Neural cell (in vitro differentiated cells): ENCODE measurements around the gene PLCH1. TPM values are rescaled to one million over a fixed set of nuclear protein-coding genes. Genes with fewer than 3 reads are reported as not detected.

ENCODE experiments used
- H2AFZ ChIP-seq: fragments of 200-600, 300-800 bp; sonication (generic), shearing (Covaris generic); 2 replicates; pipeline ENCODE4 v1.6.0; 2014; ENCODE audit warnings: low read depth, mild to moderate bottlenecking, antibody characterized with exemption, low read length, moderate library complexity
- H3F3A ChIP-seq: fragments of 200-600 bp; shearing (Covaris generic); 2 replicates; pipeline ENCODE4 v1.6.1; 2016; ENCODE audit warnings: mild to moderate bottlenecking, moderate library complexity, mixed read lengths, antibody characterized with exemption, low read length; ENCODE audit not compliant: insufficient read depth, poor library complexity, severe bottlenecking
- H3K27ac ChIP-seq: fragments of 200-600, 300-800 bp; sonication (generic), shearing (Covaris generic); 2 replicates; pipeline ENCODE4 v1.5.1; 2014; ENCODE audit warnings: mild to moderate bottlenecking, low read length, moderate library complexity
- H3K27me3 ChIP-seq: fragments of 300-800, 200-600 bp; sonication (generic), shearing (Covaris generic); 2 replicates; pipeline ENCODE4 v1.6.0; 2014; ENCODE audit warnings: mild to moderate bottlenecking, low read depth, low read length, moderate library complexity; ENCODE audit not compliant: insufficient read depth
- H3K36me3 ChIP-seq: fragments of 300-800, 200-600 bp; sonication (generic), shearing (Covaris generic); 2 replicates; pipeline ENCODE4 v1.5.1; 2014; ENCODE audit warnings: mild to moderate bottlenecking, antibody characterized with exemption, low read length, moderate library complexity; ENCODE audit not compliant: insufficient read depth
- H3K4me2 ChIP-seq: fragments of 300-800, 200-600 bp; sonication (generic), shearing (Covaris generic); 2 replicates; pipeline ENCODE4 v1.6.0; 2014; ENCODE audit warnings: mild to moderate bottlenecking, low read length
- H3K4me3 ChIP-seq: fragments of 300-800, 200-600 bp; sonication (generic), shearing (Covaris generic); 2 replicates; pipeline ENCODE4 v1.5.1; 2014; ENCODE audit warnings: mild to moderate bottlenecking, low read length, moderate library complexity
- H3K79me2 ChIP-seq: fragments of 200-600 bp; shearing (Covaris generic); replicated peaks from 2 replicates; pipeline ENCODE4 v1.6.0; 2014; ENCODE audit warnings: mild to moderate bottlenecking, low read length, moderate library complexity; ENCODE audit not compliant: insufficient read depth
- H3K9ac ChIP-seq: fragments of 300-800, 200-600 bp; sonication (generic), shearing (Covaris generic); 2 replicates; pipeline ENCODE4 v1.6.1; 2016; ENCODE audit warnings: mild to moderate bottlenecking, low read length, mixed read lengths
- H3K9me2 ChIP-seq: fragments of 200-600 bp; shearing (Covaris generic); 2 replicates; pipeline ENCODE4 v1.6.1; 2016; ENCODE audit warnings: mild to moderate bottlenecking, low read length, mixed read lengths; ENCODE audit not compliant: insufficient read depth
- H3K9me3 ChIP-seq: fragments of 200-600, 300-800 bp; sonication (generic), shearing (Covaris generic); 2 replicates; pipeline ENCODE4 v1.6.1; 2016; ENCODE audit warnings: mild to moderate bottlenecking, mixed run types, low read length, moderate library complexity, mixed read lengths
- H4K20me1 ChIP-seq: fragments of 200-600 bp; shearing (Covaris generic); 2 replicates; pipeline ENCODE4 v1.6.1; 2016; ENCODE audit warnings: mild to moderate bottlenecking, mixed run types; ENCODE audit not compliant: insufficient read depth
- EP300 ChIP-seq: fragments of 450-650 bp; conservative IDR thresholded peaks from 2 replicates; pipeline ENCODE4 v1.6.1; 2014; ENCODE audit warnings: antibody characterized with exemption, mild to moderate bottlenecking, moderate library complexity; ENCODE audit not compliant: poor library complexity, severe bottlenecking
- EZH2 ChIP-seq: fragments of 200-600, 300-800 bp; shearing (Covaris generic), sonication (generic); IDR thresholded peaks from 2 replicates; pipeline ENCODE4 v1.6.1; 2014; ENCODE audit warnings: antibody characterized with exemption, low read length, borderline replicate concordance, mild to moderate bottlenecking; ENCODE audit not compliant: insufficient read depth, poor library complexity, severe bottlenecking
- MXI1 ChIP-seq: fragments of 450-650 bp; conservative IDR thresholded peaks from 2 replicates; pipeline ENCODE4 v1.6.1; 2014; ENCODE audit warnings: antibody characterized with exemption, mild to moderate bottlenecking; ENCODE audit not compliant: poor library complexity, severe bottlenecking
- POLR2AphosphoS5 ChIP-seq: IDR thresholded peaks from 2 replicates; pipeline ENCODE4 v1.6.1; 2012
- RAD21 ChIP-seq: fragments of 450-650 bp; conservative IDR thresholded peaks from 2 replicates; pipeline ENCODE4 v1.6.1; 2014; ENCODE audit warnings: antibody characterized with exemption, mild to moderate bottlenecking, moderate library complexity
- SMC3 ChIP-seq: fragments of 450-650 bp; conservative IDR thresholded peaks from 2 replicates; pipeline ENCODE4 v1.6.1; 2014; ENCODE audit warnings: antibody characterized with exemption, mild to moderate bottlenecking, moderate library complexity; ENCODE audit not compliant: poor library complexity
- TAF1 ChIP-seq: IDR thresholded peaks from 2 replicates; pipeline ENCODE4 v1.6.1; 2012; ENCODE audit warnings: low read depth
- polyA plus RNA-seq: library from polyadenylated mRNA; depleted of rRNA; stranded (reverse); fragments of >200 nt; gene quantifications from 2 replicates; pipeline ENCODE4 v1.2.3, GENCODE V29; 2014
- TF ChIP-seq, protein P1 (sequence below): fragments of 450-650 bp; IDR thresholded peaks from 2 replicates; pipeline ENCODE4 v1.5.1; 2014; ENCODE audit warnings: antibody characterized with exemption, mild to moderate bottlenecking, moderate library complexity; ENCODE audit not compliant: poor library complexity, severe bottlenecking
- TF ChIP-seq, protein P2 (sequence below): IDR thresholded peaks from 2 replicates; pipeline ENCODE4 v1.6.1; 2012; ENCODE audit warnings: borderline replicate concordance

Gene PLCH1
- polyA plus RNA-seq, 1 donor from 2014 or later, result 13.5 TPM

DNA sequence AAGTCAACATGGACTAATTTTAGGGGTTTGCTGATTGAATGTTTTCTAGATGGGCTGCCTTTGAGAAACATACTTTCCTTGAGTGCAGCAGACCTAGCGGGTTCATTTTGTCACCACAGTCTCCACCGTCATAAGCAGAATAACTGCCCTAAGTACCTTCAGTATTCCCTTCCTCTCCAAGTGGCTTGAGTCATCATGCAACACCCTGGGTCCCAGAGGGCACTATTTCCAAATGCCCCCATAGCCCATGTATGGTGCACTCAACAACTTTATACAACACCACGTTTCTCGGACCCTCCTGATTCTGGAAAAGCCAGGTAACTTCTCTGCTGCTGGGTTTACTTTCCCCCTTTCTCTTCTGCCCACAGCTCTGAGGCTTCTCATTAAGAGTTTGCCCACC lies 300.1 kb downstream of the PLCH1 start:
- Histone ChIP-seq H3K9me2 (no peaks in the 10 kb centered on the region), H3K27ac (no peak overlapping the region), H3K4me2 (no peak overlapping the region), H3F3A (no peaks in the 10 kb centered on the region), H3K4me3 (no peak overlapping the region), H4K20me1 (no peaks in the 10 kb centered on the region), H2AFZ (no peak overlapping the region), H3K27me3 (no peaks in the 10 kb centered on the region), H3K9ac (no peak overlapping the region), H3K79me2 (no peaks in the 10 kb centered on the region), H3K9me3 (no peaks in the 10 kb centered on the region), H3K36me3 (no peaks in the 10 kb centered on the region)
- TF ChIP-seq EP300 (no peak), SMC3 (no peak), POLR2AphosphoS5 (no peak), EZH2 (no peak), TAF1 (no peak), RAD21 (no peak), MXI1 (no peak)
- TF ChIP-seq, protein P1, sequence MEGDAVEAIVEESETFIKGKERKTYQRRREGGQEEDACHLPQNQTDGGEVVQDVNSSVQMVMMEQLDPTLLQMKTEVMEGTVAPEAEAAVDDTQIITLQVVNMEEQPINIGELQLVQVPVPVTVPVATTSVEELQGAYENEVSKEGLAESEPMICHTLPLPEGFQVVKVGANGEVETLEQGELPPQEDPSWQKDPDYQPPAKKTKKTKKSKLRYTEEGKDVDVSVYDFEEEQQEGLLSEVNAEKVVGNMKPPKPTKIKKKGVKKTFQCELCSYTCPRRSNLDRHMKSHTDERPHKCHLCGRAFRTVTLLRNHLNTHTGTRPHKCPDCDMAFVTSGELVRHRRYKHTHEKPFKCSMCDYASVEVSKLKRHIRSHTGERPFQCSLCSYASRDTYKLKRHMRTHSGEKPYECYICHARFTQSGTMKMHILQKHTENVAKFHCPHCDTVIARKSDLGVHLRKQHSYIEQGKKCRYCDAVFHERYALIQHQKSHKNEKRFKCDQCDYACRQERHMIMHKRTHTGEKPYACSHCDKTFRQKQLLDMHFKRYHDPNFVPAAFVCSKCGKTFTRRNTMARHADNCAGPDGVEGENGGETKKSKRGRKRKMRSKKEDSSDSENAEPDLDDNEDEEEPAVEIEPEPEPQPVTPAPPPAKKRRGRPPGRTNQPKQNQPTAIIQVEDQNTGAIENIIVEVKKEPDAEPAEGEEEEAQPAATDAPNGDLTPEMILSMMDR, result no peak
- TF ChIP-seq, protein P2, sequence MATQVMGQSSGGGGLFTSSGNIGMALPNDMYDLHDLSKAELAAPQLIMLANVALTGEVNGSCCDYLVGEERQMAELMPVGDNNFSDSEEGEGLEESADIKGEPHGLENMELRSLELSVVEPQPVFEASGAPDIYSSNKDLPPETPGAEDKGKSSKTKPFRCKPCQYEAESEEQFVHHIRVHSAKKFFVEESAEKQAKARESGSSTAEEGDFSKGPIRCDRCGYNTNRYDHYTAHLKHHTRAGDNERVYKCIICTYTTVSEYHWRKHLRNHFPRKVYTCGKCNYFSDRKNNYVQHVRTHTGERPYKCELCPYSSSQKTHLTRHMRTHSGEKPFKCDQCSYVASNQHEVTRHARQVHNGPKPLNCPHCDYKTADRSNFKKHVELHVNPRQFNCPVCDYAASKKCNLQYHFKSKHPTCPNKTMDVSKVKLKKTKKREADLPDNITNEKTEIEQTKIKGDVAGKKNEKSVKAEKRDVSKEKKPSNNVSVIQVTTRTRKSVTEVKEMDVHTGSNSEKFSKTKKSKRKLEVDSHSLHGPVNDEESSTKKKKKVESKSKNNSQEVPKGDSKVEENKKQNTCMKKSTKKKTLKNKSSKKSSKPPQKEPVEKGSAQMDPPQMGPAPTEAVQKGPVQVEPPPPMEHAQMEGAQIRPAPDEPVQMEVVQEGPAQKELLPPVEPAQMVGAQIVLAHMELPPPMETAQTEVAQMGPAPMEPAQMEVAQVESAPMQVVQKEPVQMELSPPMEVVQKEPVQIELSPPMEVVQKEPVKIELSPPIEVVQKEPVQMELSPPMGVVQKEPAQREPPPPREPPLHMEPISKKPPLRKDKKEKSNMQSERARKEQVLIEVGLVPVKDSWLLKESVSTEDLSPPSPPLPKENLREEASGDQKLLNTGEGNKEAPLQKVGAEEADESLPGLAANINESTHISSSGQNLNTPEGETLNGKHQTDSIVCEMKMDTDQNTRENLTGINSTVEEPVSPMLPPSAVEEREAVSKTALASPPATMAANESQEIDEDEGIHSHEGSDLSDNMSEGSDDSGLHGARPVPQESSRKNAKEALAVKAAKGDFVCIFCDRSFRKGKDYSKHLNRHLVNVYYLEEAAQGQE, result no peak

DNA sequence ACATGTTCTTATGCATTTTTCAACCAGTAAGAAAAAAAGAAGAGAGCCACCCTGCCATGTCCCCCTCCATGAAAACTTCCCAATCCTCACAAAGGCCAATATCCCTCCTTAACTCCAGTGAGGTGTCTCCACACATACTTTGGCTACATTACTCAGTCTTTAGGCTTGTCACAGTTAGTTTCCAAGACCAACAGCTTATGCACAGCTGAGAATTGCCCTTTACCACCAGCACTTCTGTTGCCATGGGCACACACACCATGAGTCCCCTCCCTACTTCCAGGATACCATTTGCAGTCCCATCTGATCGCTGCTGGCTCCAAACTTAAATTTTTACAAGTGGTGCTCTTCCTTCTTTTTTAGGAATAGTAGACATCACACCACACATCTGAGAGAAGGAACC lies 301.1 kb downstream of the PLCH1 start:
- H3K36me3 ChIP-seq, result no peaks in the 10 kb centered on the region
- H2AFZ ChIP-seq, result no peak overlapping the region
- TF ChIP-seq, protein P2, result no peak
- TF ChIP-seq, protein P1, result no peak
- TF ChIP-seq SMC3, result no peak
- no peak for TF ChIP-seq EP300
- no peak for TF ChIP-seq EZH2
- no peak for TF ChIP-seq RAD21
- TF ChIP-seq MXI1, result no peak
- no peak for TF ChIP-seq TAF1
- no peak for TF ChIP-seq POLR2AphosphoS5
- no peak overlapping the region for H3K4me2 ChIP-seq
- H3K9me2 ChIP-seq, result no peaks in the 10 kb centered on the region
- no peak overlapping the region for H3K4me3 ChIP-seq
- no peak overlapping the region for H3K9ac ChIP-seq
- no peaks in the 10 kb centered on the region for H3K27me3 ChIP-seq
- no peak overlapping the region for H3K27ac ChIP-seq
- no peaks in the 10 kb centered on the region for H3K79me2 ChIP-seq
- no peaks in the 10 kb centered on the region for H4K20me1 ChIP-seq
- H3F3A ChIP-seq, result no peaks in the 10 kb centered on the region
- H3K9me3 ChIP-seq, result no peaks in the 10 kb centered on the region
